Posterior vena cava (tissue), 2 donors: ENCODE measurements around the gene ATP1B3. TPM values are rescaled to one million over a fixed set of nuclear protein-coding genes. Genes with fewer than 3 reads are reported as not detected.
"Not testable (repeated sequence)": the region's sequence is repeated elsewhere in the genome, so short reads cannot be mapped to it uniquely, and the experiment has no call there.

Source experiments
- DNase-seq: peaks from one replicate; pipeline ENCODE4 v3.0.0-alpha.2; 2020; ENCODE audit warnings: low spot score
- intact Hi-C, 2 donors: fragments of 100-400 bp; cut with DNase I; formaldehyde crosslinking; loops; one replicate each; pipeline versions ENCODE4 v1.14.1 to v1.14.2; 2022 to 2023
- total RNA-seq, 2 donors: library from RNA; stranded (reverse); fragmentation: NEBNext Ultra II Directional; extraction: Animal tissue kit (Norgen Biotek cat#: 25700); gene quantifications; one replicate each; pipeline ENCODE4 v1.2.1, GENCODE V29; 2021
- donor health status: DM: yes; HTN: yes; CAD: no.
- donor health status: DM: yes; HTN: yes; CAD: no.

The ATP1B3 gene
- total RNA-seq, 2 donors from 2014 or later = 119 to 127 TPM

GRCh38 chr3:141858312-141858711 is 18.1 kb upstream of the ATP1B3 start:
- DNase-seq = no peak
- intact Hi-C loops = no loop called here

GRCh38 chr3:141859651-141860050 is 16.8 kb upstream of the ATP1B3 start:
- DNase-seq = no peak
- intact Hi-C loops = no loop called here

GRCh38 chr3:141860086-141860669 is 16.3 kb upstream of the ATP1B3 start:
- DNase-seq = no peak
- intact Hi-C loops = no loop called here

- intact Hi-C loops = no loop called here
- no peak for DNase-seq
Observed at GRCh38 chr3:141860766-141861513, 15.5 kb upstream of the ATP1B3 start.

- intact Hi-C loops = no loop called here
Observed at GRCh38 chr3:141862279-141862816, 14.1 kb upstream of the ATP1B3 start.

GRCh38 chr3:141863491-141863890 is 13.0 kb upstream of the ATP1B3 start:
- DNase-seq = no peak
- intact Hi-C loops = no loop called here

More at GRCh38 chr3:141862279-141862816, 14.1 kb upstream of the ATP1B3 start:
- DNase-seq = no peak

- intact Hi-C loops = no loop called here
- no peak for DNase-seq
Observed at GRCh38 chr3:141864281-141864970, 12.0 kb upstream of the ATP1B3 start.

GRCh38 chr3:141865101-141865500 is 11.3 kb upstream of the ATP1B3 start:
- DNase-seq = no peak
- intact Hi-C loops = no loop called here

GRCh38 chr3:141870091-141870687 is 6.3 kb upstream of the ATP1B3 start:
- intact Hi-C loops = no loop called here

GRCh38 chr3:141875374-141875892 is 1.0 kb upstream of the ATP1B3 start:
- intact Hi-C loops = loop anchor here in 1 of 2 donors (5.0 kb wide), 2 partner anchors 78 to 138 kb away; partner anchors contain the start of gene RNF7
- DNase-seq = peak; percentile 96

More at GRCh38 chr3:141870091-141870687, 6.3 kb upstream of the ATP1B3 start:
- no peak for DNase-seq

- peak; percentile 91 for DNase-seq
- intact Hi-C loops = loop anchor here in 1 of 2 donors (5.0 kb wide), 2 partner anchors 79 to 139 kb away; partner anchors contain the start of gene RNF7
Observed at GRCh38 chr3:141875893-141876380, 506 bp upstream of the ATP1B3 start.

- intact Hi-C loops = loop anchor here in 1 of 2 donors (5.0 kb wide), 2 partner anchors 80 to 140 kb away; partner anchors contain the start of gene RNF7
- DNase-seq = peak; percentile 82
Observed at GRCh38 chr3:141876891-141877621, 613 bp downstream of the ATP1B3 start.

GRCh38 chr3:141877911-141878310 is 1.5 kb downstream of the ATP1B3 start:
- intact Hi-C loops = loop anchor here in 1 of 2 donors (5.0 kb wide), 2 partner anchors 81 to 141 kb away; partner anchors contain the start of gene RNF7
- DNase-seq = no peak

- intact Hi-C loops = loop anchor here in 1 of 2 donors (5.0 kb wide), 2 partner anchors 81 to 141 kb away; partner anchors contain the start of gene RNF7
- DNase-seq = no peak
Observed at GRCh38 chr3:141878326-141878725, 1.9 kb downstream of the ATP1B3 start.

- DNase-seq = no peak
- intact Hi-C loops = loop anchor here in 1 of 2 donors (5.0 kb wide), 2 partner anchors 82 to 142 kb away; partner anchors contain the start of gene RNF7
Observed at GRCh38 chr3:141878817-141879216, 2.4 kb downstream of the ATP1B3 start.

GRCh38 chr3:141881702-141882101 is 5.3 kb downstream of the ATP1B3 start:
- intact Hi-C loops = no loop called here
- DNase-seq = no peak

- DNase-seq = no peak
- intact Hi-C loops = no loop called here
Observed at GRCh38 chr3:141887051-141887450, 10.6 kb downstream of the ATP1B3 start.

- DNase-seq, intact Hi-C loops: not testable (repeated sequence)
Observed at GRCh38 chr3:141888548-141888947, 12.1 kb downstream of the ATP1B3 start.
